SW 1271 (cell line): ENCODE results near the gene BICD1.
A peak's percentile ranks its signal among the peaks of the same experiment; 100 is the strongest.
"Not testable (repeated sequence)": the region's sequence is repeated elsewhere in the genome, so short reads cannot be mapped to it uniquely, and the experiment has no call there.

ENCODE experiments used
- DNase-seq, 2 experiments: peaks; one replicate each; lab custom pipeline; 2025; lab: John Stamatoyannopoulos, UW

Gene BICD1

DNA sequence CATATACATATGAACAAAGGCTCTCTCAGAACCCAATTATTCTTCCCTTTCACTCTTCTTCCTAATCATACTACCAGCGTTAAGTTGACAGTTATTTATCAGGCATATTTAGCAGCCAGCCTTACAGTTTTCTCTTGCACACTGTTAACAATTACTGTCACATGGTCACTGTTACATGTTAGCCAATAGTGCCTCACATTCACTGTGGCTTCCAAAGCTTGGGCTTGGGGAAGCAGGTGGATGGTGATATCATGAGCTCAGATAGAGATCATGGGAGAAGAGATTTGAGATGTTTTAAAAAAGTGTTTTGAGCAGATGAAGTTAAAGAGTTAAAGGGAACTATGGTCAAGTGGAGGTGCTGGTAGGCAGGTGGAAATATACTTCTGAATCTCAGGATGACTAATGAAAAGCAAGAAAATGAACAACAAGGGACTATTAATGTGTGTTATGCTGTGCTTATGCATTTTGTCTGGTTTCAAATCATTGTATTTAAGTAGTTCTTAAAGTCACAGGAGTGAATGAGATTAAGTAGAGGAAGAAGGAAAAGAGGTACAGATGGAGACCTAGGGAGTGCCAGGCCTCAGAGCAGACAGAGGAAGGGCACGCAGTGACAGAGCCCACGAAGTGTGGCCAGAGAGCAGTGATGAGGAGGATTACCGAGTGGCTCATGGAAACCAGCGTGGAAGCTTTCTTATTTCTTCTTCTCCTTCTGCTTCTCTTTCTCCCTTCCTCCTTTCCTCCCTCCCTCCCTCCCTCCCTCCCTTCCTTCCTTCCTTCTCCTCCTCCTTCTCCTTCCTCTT is 39.6 kb downstream of the BICD1 start:
- DNase-seq, result no peak

DNA sequence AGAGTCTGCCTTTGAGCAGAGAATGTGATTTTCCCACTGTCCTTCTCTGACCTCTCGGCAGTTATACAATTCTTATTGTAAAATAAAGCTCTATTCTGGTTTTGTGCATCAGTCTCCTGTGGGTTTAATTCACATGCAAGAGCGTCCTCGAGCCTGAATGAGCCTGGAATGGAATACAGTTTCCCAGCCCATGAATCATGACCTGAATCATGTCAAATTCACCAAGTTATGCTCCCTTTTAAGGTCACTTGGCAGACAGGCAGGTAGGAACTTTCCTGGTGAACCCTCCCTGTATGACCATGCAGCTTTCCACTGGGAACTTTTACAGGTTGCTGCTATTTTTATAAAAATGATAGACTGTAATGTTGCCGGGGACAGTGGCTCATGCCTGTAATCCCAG is 41.7 kb downstream of the BICD1 start:
- DNase-seq, result no peak

DNA sequence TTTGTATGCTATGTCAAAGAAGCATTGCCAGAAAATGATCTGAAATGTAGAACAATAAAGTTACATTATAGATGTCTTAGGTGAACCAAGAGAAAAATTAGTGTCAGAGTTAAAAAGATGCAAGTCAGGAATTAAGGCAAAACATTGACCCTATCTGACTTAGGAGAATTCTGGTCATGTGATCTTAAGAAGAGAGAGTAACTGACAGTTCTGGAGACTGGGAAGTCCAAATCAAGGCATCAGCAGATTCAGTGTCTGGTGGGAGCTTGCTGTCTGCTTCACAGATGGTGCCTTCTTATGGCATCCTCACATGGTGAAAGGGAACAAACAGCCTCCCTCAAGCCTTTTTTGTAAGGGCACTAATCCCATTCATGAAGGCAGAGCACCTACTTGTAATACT is 42.8 kb downstream of the BICD1 start:
- no peak for DNase-seq

DNA sequence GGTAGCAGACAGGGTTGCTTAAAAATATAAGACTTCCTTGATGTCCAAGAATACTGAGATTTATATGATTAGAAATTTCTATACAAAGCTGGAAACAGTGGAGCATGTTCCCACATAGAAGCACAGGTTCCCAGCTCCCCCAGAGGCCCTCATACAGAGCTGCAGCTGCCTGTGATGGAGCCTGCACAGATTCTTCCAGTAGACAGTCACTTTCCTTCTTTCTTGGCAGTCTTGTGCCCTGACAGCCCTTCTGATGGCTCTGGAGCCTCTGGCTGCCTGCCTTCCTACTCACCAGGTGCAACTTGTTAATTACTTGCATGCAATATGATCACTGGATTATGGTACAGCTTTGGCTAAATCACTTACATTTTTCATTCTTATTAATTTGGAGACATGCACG is 44.4 kb downstream of the BICD1 start:
- DNase-seq, result no peak

DNA sequence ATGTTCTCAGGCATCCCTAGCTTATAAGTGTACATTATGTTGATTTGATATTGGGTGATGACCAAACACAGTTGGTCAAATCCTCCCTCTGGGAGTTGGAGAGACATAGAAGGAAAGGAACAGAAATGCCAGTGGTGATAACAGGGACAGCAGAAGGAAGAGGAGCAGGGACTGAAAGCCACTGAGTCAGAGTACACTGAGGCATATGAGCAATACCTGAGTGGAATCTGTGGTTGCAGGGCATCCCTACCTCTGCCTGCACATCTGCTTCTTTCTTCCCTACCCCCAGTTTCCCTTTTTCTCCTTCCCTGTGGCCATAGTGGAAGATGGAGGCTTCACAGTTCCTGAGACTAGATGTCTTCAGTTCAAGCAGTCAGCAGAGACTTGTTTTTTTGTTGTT is 44.9 kb downstream of the BICD1 start:
- no peak for DNase-seq

DNA sequence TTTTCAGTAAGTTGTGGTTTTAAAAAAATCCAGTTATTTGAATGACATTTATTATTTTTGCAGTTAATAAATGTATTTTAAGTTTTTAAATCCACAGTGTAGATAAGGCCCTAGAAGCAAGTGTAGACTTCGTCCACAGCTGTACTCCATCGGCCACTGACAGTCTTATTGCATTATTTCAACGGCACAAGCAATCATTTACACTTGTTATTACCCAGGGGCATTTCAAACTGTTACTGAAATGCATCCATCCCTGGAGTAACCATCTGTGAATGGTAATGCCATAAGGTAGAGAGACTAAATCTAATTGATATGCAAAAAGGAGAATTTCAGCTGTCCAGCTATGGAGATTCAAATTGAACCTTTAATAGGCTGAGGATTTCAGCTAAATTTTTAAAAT is 48.4 kb downstream of the BICD1 start:
- no peak for DNase-seq

DNA sequence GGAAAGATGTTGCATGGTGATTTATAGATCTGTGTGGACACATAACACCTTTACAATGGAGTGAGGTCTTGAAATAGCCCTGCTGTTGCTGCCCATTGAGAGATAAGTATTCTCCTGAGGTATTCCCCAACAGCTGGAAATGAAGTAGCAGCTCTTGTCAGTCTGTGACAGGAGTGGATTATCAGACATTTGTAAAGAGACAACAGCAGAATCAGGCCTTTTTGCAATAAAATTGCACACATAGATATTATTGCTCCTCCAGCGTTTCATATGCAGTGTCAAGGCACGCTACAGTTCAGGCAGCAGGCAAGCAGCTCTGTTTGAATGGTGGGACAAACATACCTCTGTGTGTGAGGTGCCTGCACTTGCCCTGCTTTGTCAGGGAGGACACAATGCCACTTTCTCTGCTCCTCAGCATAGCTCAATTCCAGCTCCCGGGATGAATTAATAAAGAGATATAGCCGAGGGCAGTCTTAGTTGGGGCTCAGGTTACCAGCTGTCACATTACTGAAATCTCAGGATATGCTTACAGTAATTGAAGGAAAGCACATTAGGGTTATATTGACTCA is 49.4 kb downstream of the BICD1 start:
- no peak for DNase-seq

DNA sequence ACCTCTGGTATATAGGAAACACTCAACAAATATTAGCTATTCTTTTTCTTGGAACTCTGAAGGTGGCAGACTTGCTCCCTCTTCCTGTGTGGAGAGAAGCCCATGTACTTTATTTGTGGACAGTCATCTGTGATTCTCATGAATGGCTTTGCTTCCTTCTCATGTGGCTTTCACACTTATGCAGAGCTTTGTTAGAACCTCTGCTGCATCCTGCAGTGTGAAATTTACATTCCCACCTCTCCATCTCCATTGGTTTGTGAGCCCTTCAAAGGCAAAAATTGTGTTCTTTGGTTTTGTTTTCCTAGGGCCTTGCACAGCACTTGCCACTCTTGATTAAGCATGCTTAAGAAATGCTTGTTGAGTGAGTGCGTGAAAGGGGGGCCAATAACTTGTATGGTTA is 51.9 kb downstream of the BICD1 start:
- DNase-seq, result no peak

DNA sequence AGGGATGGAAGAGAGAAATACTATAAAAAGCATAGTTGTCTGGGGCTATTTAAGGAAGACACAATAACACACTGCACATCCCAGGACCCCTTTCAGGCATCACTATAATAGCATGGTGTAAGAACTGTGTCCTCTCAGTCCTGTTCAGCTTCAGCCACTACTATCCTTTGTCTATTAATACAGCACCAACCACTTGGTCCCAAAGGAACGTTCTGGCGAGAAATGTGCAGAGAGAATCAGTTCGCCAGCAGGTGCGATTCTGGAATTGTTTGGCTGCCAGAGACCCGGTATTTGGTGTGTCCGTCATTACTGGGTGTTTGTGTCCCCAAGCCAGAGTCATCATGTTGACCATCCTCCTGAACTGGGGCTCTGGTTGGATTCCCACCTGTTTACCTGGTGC is 52.7 kb downstream of the BICD1 start:
- no peak for DNase-seq

DNA sequence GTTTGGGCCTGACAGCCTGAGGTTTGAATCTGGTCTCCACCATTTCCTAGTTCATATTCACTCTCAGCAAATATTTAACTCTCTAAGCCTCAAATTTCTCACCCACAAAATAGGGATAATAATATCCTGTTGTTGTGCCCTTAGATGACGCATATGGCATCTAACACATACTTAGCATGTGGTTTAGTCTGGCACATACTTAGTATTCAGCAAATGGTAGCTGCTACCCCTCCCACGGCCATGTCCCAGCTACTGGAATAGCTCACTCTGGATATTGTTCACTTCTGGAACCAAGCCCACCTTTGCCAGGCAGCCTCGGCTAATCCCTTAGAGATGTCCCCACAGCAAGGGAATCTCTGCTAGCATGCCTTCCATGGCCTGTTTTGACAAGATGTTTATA is 53.3 kb downstream of the BICD1 start:
- no peak for DNase-seq

DNA sequence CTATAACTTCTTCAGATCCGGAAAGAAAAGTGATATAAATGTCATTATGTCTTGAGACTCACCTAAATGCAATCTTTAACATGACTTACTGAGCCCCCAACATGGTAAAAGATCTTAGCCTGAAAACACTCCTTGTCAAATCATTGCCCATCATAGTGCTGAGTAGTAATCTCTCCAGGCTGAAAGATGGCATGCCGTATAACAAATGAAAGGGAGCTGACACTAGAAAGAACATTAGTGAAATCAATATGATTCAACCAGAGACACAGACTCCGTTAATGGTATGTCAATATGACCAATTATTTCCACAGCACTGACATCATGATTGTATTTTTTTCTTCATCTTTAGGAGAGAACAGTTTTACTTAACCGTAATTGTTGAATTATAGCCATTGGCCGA is 54.4 kb downstream of the BICD1 start:
- no peak for DNase-seq

DNA sequence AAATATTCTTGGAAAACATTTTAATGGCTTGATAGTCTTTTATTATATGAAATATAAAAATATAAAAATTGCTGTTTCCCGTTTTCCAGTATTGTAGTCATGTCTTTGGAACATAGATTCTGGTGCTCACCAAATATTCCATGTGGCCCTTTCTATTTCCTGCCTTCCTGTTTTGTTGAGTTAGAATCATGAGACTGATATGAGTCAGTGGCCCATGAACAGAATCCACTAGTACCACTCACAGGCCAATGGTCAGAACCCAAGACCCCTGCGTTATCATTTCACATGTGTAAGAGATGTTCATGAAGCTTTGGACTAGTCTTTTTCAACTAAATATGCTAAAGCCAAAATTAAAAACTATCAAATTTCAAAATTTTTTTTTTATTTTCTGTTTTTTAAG is 56.9 kb downstream of the BICD1 start:
- DNase-seq, result no peak

DNA sequence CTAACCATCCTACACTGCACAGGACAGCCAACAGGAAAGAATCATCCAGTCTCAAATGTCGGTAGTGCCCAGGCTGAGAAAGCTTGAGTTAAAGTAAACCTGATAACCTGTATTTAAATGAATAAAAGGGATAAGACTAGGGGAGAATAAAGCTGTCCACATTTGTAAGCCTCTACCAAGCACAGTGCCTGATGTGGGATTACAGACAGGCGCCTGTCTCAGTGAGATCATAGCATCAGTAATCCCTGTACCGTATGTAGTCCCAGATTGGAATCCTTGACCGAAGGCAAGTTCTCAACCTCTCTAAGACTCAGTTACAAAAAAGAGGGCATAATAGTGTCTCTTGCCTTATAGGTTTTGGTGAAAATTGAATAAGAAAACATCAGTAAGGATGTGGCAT is 59.9 kb downstream of the BICD1 start:
- no peak for DNase-seq

DNA sequence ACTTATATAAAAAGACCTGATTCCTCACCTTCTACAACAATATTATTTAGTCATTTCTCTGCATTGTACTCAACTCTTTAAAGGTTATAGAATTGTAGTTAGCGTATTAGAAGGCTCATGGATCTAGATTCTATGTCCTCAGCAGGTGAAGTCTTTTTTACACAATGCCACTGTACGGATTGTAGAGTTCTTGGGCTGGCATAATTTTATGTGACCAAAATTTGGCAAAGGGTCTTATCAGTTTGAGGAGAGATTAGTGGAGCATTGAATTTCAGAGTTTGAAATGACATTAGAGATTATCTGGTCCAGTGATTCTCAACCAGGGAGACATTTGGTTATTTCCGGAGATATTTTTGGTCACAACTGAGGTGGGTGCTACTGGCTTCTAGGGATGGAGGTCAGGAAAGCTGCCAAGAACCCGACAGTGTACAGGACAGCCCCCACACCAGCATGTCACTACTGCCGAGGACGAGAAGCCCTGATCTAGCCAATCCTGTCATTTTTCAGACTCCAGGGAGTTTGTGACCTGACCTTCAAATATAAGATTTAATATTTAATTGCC is 63.9 kb downstream of the BICD1 start:
- no peak for DNase-seq

DNA sequence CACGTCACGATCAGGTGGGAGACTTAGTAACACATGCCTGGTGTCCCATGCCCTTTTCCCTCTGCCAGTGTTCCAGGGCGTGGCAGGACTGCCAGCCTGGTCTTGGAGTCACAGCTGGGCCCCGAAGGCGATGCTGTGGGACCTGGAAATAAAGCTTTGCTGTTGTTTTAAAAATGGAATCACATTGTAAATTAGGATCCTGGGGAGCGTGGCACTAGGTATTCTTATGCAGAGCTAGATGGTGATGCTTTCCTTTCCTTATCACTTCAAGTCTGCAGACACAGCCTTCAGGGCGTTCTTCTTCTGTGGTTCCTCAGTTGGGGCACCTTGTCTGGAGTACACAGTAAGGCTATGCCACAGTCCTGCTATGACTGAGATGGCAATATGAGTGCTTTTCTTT is 64.6 kb downstream of the BICD1 start:
- no peak for DNase-seq

DNA sequence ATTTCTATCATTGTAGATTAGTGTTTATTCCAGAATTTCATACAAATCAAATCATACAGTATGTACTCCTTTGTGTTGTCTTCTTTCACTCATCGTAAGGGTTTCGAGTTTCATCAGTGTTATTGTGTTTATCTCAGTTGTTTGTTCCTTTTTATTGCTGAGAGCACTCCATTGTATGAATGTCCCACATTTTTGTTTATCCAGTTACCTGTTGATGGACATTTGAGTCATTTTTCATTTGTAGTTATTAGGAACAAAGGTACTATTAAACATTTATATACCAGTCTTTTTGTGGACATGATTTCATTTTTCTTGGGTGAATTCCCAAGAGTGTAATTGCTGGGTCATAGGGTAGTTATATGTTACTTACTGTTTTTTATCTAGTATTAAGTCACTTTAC is 70.0 kb downstream of the BICD1 start:
- DNase-seq, result no peak

DNA sequence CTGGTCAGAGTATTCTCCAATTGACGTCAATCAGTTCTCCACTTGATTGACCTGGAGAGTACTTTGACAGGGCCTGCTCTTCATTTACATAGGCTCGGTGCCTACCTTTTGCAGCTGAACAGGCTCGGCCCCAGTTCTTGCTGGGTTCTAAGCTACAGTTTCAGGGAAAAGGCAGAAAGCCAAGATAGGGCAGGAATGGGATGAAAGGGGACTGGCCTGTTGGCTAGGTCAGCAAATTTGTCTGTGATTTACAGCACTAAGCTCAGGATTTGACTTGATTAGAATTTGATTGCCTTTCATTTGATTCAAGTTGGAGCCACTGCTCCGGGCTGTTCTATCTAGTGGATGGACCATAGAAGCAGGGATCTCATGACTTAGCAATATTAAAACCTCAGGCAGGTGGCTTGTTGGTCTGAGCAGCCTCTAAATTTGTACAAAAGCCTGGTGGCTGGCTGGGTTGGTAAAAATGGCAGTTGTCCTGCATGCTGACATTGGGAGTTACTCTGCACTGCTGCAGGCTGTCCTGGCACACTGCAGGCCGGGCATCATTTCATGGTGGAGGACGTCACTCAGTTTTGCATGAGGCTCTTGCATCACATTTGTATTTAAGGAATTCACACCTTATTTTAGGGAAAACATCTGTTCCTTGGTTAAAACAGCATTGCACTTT is 71.8 kb downstream of the BICD1 start:
- no peak for DNase-seq

DNA sequence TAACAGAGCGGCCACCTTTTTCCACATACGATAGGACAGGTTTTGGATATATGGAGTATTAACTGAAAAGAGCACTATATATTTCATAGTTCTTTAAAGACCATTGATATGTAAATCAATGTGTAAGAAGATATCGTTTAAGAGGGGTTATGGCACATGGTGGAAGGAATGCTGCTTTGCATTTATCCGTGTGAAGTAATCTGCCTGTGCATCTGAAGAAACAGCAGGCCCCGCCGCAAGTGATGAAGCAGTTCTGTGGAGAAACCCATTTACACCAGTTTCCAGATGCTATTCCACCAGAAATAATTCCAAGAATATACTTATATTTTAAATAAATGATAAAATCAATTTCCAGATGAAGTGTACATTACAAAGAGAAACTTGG is 72.4 kb downstream of the BICD1 start:
- no peak for DNase-seq

DNA sequence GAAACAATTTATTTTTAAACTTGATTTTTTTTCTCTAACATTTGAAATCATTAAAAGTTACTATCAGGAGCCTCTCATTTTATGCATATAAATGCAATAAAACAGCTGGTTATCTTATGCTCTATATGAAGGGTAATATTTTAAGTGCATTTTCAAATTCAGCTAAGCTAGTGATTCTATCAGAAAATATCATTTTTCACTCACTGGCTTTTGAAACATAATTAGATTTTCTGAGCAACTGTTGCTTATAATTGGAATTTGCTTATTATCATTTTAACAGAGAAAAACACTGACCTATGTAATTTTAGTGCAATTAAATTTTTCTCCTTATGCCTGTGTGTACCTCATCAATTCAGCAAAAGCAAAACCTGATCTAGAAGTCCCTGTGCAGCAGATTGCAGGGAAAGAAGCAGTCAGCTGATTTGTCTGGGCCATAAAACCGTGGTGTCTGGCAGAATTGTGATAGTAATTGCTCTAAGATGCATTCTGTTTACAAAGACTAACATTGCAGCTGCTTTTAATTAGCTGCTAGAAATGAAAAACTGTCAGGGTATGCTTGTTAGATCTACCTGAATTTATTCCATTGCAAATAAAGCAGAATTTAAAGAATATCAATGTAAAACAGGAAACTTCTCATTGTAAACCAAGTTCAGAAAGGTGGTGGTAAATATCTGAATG is 75.0 kb downstream of the BICD1 start:
- no peak for DNase-seq

DNA sequence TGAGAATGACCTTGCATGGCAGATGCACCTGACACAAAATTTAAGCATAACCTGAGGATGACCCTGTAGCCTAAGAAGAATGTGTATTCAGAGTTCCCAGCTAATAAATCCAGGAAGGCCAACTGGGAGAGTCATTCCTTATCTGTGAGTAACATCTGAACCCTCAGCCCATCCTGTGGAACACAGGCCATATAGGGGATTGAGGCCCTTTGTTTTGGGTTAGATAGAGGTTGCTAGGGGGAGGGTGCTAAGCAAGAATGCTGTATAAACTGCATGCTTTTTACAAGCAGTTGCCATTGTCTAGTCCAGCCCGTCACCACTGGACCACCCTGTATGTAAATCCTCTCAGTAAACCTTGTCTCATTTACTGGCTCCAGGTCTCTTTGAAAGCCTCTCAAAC is 77.0 kb downstream of the BICD1 start:
- peak in 1 of 2 experiments; percentile 27 for DNase-seq

DNA sequence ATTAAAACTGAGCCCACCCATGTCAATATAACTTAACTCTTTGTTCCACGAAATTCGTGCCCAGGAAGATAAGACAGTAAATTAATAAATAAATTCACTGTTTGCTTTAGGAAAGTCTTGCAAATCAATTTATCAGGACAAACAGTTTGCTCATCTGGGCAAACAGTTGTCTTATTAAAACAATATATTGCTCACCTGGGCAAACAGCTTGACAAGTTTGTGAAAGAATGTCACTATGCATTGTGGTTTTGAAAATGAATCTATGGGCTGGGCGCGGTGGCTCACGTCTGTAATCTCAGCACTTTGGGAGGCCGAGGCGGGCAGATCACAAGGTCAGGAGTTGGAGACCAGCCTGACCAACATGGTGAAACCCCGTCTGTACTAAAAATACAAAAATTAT is 80.5 kb downstream of the BICD1 start:
- DNase-seq, result not testable (repeated sequence)

DNA sequence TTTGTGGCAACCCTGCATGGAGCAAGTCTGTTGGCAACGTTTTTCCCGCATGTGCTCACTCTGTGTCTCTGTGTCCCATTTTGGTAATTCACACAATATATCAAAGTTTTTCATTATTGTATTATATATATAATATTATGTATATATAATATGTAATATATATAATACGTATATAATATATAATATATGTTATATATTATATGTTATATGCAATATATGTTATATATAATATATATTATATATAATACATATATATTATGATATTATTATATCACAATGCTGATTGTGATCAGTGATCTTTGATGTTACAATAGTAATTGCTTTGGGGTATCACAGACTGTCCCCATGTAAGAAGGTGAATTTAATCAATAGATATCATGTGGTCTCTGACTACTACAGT is 84.8 kb downstream of the BICD1 start:
- no peak for DNase-seq
